ENCODE measurements around the gene TAS2R13.

Gene TAS2R13

GRCh38 chr12:10867381-10867780, 42.0 kb downstream of the TAS2R13 start:
- DNase-seq (ENCODE audit: low spot score): no peak

GRCh38 chr12:10863512-10864218, 45.7 kb downstream of the TAS2R13 start:
- DNase-seq (ENCODE audit: low spot score): no peak

- DNase-seq (ENCODE audit: low spot score): no peak
Observed at GRCh38 chr12:10861366-10861765, 48.0 kb downstream of the TAS2R13 start.

Data from HuH-7.5 (cell line).